HS-27A (cell line): ENCODE results near the gene CST9.
"Not testable (repeated sequence)": the region's sequence is repeated elsewhere in the genome, so short reads cannot be mapped to it uniquely, and the experiment has no call there.

Experiments
- DNase-seq: peaks from one replicate; pipeline ENCODE4 v3.0.0-alpha.2; 2012; ENCODE audit warnings: low read depth, missing footprints

CST9 gene

GRCh38 chr20:23637282-23638221, 31.8 kb upstream of the CST9 start, which contains the start of gene CST3:
Gene CST3, minus strand, starts transcription at chr20:23637955. Its CDS starts 93 bp downstream, at chr20:23637862.
- peak; percentile 84 for DNase-seq

- no peak for DNase-seq
Observed at GRCh38 chr20:23636908-23637281, 31.2 kb upstream of the CST9 start.

GRCh38 chr20:23636182-23636907, 30.6 kb upstream of the CST9 start:
- DNase-seq, result no peak

- not testable (repeated sequence) for DNase-seq
Observed at GRCh38 chr20:23635768-23636090, 30.0 kb upstream of the CST9 start.

GRCh38 chr20:23634985-23635767, 29.5 kb upstream of the CST9 start:
- DNase-seq, result no peak

- DNase-seq, result no peak
Observed at GRCh38 chr20:23634044-23634801, 28.5 kb upstream of the CST9 start.

- DNase-seq, result no peak
Observed at GRCh38 chr20:23632711-23633573, 27.2 kb upstream of the CST9 start.

GRCh38 chr20:23631981-23632710, 26.4 kb upstream of the CST9 start:
- DNase-seq, result no peak

- DNase-seq, result no peak
Observed at GRCh38 chr20:23631226-23631822, 25.6 kb upstream of the CST9 start.

GRCh38 chr20:23630392-23630849, 24.7 kb upstream of the CST9 start:
- no peak for DNase-seq

- DNase-seq, result no peak
Observed at GRCh38 chr20:23629542-23630391, 24.1 kb upstream of the CST9 start.

GRCh38 chr20:23629017-23629541, 23.4 kb upstream of the CST9 start:
- DNase-seq, result peak; percentile 67

GRCh38 chr20:23628402-23629016, 22.8 kb upstream of the CST9 start:
- DNase-seq, result no peak

GRCh38 chr20:23627501-23627900, 21.8 kb upstream of the CST9 start:
- no peak for DNase-seq

GRCh38 chr20:23626040-23626620, 20.4 kb upstream of the CST9 start:
- no peak for DNase-seq

- DNase-seq, result no peak
Observed at GRCh38 chr20:23625236-23625964, 19.7 kb upstream of the CST9 start.

GRCh38 chr20:23624324-23624691, 18.6 kb upstream of the CST9 start:
- no peak for DNase-seq
